Stimulated activated memory B cell treated with anti-CD40 and anti-IgM and Interleukin-4, amounts not matched to agents 10 μg/mL and 1 μg/mL and 100 μg/mL, for 72 hours (primary cell): ENCODE results near the gene DCX.

Experiments
- ATAC-seq: fragments of 150-1000 bp; cut with Tn5 transposase; 2 replicates; pipeline ENCODE4 v1.10.0; 2021
- H3K27ac Mint-ChIP-seq: one replicate; pipeline ENCODE4 v1.8.0; 2022; ENCODE audit warnings: mild to moderate bottlenecking, mixed read lengths
- H3K27me3 Mint-ChIP-seq: one replicate; pipeline ENCODE4 v1.8.0; 2022; ENCODE audit warnings: mixed read lengths
- H3K36me3 Mint-ChIP-seq: one replicate; pipeline ENCODE4 v1.8.0; 2022; ENCODE audit warnings: mixed read lengths
- H3K4me1 Mint-ChIP-seq: one replicate; pipeline ENCODE4 v1.8.0; 2022; ENCODE audit warnings: mixed read lengths
- H3K4me3 Mint-ChIP-seq: one replicate; pipeline ENCODE4 v1.8.0; 2022; ENCODE audit warnings: mild to moderate bottlenecking, moderate library complexity, mixed read lengths
- H3K9me3 Mint-ChIP-seq: one replicate; pipeline ENCODE4 v1.8.0; 2022; ENCODE audit warnings: mixed read lengths

DCX gene

DNA sequence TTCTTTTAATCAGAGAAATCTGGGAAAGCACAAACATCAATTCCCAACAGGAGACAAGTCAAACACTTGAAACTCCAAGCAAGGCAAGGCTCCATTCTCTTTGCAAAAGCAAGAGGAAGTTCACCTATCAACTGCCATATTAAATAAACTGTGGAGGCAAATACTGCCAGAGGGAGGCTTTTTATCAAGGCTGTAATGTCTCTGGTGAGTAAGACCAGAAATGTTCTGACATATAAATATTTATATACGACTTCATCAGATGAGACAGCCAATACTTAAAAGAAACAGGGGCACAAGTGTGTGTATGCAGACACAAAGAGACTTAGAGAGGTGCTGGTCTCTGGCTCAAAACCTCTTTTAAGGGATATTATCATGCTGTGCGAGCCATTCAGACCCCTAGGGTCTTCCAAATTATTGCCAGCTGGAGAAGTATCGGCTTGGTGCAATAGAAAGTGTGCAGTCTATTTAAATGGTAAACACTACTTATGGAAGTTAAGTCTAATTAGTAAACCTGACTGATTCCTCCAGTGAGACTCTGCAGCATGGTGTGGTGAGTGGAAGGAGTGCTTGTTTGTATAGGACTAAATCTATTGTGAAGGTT is 24.4 kb downstream of the DCX start:
- ATAC-seq: no peak
- Mint-ChIP-seq H3K27me3 (no peaks in the 10 kb centered on the region), H3K9me3 (no peaks in the 10 kb centered on the region), H3K27ac (no peak overlapping the region), H3K4me3 (no peak overlapping the region), H3K36me3 (no peaks in the 10 kb centered on the region), H3K4me1 (no peaks in the 10 kb centered on the region)

DNA sequence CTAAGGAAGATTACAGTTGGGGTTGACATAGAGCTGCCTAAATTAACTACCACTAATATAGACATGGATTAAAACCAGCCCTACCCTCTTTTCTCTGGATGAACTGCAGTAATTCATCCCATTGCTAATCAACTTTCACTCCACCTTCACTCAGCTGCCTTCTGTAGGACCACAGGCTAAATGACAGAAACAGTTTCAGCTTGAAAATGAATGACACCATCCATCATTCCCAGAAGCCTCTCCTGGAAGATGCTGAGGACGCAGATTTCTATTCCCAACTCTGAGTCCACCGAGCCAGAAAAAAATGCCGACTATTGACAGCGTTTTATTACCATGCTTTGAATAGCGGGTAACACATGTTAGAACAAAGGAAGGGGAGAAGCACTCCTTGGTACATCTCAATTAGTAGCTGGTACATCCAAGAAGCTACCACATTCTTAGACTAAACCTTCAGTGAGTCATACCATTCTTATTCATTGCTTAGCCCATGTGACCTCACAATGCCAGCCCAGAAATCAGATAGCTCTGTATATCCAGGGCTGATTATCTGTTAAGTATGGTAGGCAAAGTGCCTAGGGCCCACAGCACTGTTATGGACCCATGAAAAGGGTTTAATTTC is 25.3 kb downstream of the DCX start:
- Mint-ChIP-seq H3K9me3 (no peaks in the 10 kb centered on the region), H3K27me3 (no peaks in the 10 kb centered on the region), H3K27ac (no peak overlapping the region), H3K4me1 (no peaks in the 10 kb centered on the region), H3K36me3 (no peaks in the 10 kb centered on the region), H3K4me3 (no peak overlapping the region)
- ATAC-seq: no peak

DNA sequence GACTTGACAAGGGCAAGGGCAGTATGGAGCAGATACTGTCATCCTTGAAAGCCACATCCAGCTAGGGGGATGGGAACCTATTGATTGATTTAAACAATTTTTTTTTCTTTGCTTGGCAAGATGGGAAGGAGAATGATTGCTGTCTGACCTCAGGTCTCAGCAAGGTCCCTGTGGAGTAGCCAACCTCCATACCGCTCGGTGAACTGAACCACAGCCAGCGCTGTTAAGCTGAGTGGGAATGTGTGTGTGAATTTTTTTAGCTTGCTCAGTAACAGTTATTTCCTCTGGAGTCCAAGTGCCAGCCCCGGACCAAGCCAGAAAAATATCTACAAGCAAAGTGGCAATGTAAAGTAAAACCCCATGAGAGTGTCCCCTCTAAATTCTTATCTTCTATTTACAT is 25.9 kb downstream of the DCX start:
- H3K4me1 Mint-ChIP-seq: no peaks in the 10 kb centered on the region
- H3K27me3 Mint-ChIP-seq: no peaks in the 10 kb centered on the region
- no peaks in the 10 kb centered on the region for H3K9me3 Mint-ChIP-seq
- no peak overlapping the region for H3K4me3 Mint-ChIP-seq
- H3K27ac Mint-ChIP-seq: no peak overlapping the region
- no peak for ATAC-seq
- H3K36me3 Mint-ChIP-seq: no peaks in the 10 kb centered on the region

DNA sequence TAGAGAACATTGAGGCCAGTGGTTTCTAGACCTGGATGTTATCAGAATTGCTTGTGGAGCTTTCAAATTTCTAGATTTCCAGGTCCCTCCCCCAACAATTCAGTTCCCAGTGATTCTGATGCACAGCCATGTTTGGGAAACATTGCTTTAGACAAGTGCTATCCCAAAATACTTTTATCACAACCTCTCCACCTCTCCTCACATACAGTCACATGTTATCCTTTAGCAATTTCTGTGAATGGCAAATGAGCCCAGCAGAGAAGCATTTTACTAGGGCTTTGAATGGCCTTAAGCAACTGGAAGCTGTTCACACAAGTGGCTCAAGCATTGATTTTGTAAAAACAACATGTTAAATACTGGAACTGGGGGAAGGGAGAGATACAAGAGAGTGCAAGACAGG is 29.7 kb downstream of the DCX start:
- Mint-ChIP-seq H3K27me3 (no peaks in the 10 kb centered on the region), H3K4me3 (no peak overlapping the region), H3K9me3 (no peaks in the 10 kb centered on the region), H3K27ac (no peak overlapping the region), H3K36me3 (no peaks in the 10 kb centered on the region), H3K4me1 (no peaks in the 10 kb centered on the region)
- no peak for ATAC-seq

DNA sequence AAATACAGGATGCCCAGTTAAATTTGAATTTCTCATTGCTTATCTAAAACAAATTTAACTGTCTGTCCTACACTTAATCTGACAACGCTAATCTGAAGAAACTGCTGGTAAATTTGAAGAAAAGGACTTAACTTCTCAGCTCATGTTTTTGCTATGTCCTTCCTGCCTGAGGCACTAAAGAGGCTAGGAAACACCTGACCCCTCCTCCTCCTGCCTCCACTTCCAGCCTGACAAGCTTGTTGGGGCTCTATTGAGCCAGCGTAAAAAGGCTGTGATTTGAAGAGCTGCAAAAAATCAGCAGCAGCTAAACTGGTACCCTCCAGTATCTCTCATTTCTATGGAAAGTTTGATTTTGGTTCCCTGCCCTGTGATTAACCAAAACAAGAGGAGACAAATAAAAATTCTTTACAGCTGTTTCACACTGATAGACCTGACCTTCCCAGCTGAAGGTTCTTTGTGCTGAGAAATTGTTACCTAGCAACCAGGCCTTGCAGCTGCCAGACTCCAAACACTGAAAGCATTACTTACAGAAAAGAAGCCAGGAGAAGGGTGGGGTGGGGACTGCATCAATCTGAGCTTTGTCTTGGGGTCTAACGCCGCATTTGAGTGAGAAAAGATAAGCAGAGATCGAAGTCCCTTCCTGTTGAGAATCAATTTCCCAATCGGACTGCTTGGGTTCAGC is 35.0 kb downstream of the DCX start:
- H3K27me3 Mint-ChIP-seq: no peaks in the 10 kb centered on the region
- no peaks in the 10 kb centered on the region for H3K4me1 Mint-ChIP-seq
- H3K27ac Mint-ChIP-seq: no peak overlapping the region
- no peak for ATAC-seq
- no peak overlapping the region for H3K4me3 Mint-ChIP-seq
- no peaks in the 10 kb centered on the region for H3K36me3 Mint-ChIP-seq
- H3K9me3 Mint-ChIP-seq: no peaks in the 10 kb centered on the region

DNA sequence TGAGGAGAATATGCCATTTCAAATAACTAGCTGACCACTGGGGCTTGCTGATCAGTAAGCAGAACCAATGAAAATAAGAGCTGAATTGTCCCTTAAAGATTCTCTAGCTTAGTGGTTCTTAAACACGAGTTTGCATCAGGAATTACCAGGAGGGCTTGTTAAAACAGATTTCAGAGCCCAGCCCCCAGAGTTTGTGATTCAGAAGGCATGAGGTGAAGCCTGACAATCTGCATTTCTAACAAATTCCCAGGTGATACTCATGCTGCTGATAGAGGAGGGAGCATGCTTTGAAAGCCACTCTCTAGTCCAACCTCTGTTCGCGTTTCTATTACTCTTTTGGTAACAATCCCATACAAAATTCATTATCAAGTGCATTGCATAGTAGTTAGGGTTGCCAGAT is 35.5 kb downstream of the DCX start:
- Mint-ChIP-seq H3K27me3 (no peaks in the 10 kb centered on the region), H3K27ac (no peak overlapping the region), H3K9me3 (no peaks in the 10 kb centered on the region), H3K4me1 (no peaks in the 10 kb centered on the region), H3K4me3 (no peak overlapping the region), H3K36me3 (no peaks in the 10 kb centered on the region)
- no peak for ATAC-seq

DNA sequence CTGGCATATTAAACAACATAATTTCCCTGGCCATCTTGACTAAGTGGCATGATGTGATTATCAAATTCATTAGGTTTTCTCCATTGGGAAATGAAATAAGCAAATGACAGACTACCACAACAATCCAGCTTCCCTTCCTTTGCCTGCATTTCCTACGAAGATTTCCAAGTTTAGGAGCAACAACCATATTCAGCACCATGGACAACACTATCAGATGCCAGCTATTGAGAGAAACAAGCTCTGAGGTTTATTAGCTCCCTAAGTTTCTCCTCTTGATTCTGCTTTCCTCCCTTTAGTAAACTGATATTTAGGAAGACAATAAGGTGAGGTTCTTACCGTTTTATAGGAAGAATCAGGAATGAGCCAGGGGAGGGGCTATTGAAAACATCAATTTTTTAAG is 36.2 kb downstream of the DCX start:
- ATAC-seq: no peak
- Mint-ChIP-seq H3K27me3 (no peaks in the 10 kb centered on the region), H3K4me3 (no peak overlapping the region), H3K27ac (no peak overlapping the region), H3K9me3 (no peaks in the 10 kb centered on the region), H3K4me1 (no peaks in the 10 kb centered on the region), H3K36me3 (no peaks in the 10 kb centered on the region)

DNA sequence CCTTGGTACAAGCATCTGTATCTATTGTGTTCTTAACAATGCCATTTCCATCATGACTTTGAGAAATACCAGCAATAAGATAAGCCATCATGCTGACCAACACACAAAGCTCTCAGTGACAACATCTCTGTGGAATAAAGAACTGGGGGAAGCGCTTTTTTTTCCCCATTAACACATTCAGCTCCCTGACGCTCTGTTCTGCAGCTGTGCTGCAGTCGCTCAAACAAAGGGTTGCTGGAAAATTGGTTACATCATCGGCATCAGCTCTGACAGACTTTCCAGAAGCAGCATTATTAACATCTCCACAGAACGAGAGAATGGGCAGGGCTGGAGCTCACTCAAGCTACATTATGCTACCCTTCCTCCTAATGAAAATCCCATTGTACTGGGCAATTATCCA is 39.9 kb downstream of the DCX start:
- no peaks in the 10 kb centered on the region for H3K27me3 Mint-ChIP-seq
- no peak overlapping the region for H3K4me3 Mint-ChIP-seq
- H3K27ac Mint-ChIP-seq: no peak overlapping the region
- no peaks in the 10 kb centered on the region for H3K4me1 Mint-ChIP-seq
- H3K9me3 Mint-ChIP-seq: no peaks in the 10 kb centered on the region
- no peaks in the 10 kb centered on the region for H3K36me3 Mint-ChIP-seq
- ATAC-seq: no peak

DNA sequence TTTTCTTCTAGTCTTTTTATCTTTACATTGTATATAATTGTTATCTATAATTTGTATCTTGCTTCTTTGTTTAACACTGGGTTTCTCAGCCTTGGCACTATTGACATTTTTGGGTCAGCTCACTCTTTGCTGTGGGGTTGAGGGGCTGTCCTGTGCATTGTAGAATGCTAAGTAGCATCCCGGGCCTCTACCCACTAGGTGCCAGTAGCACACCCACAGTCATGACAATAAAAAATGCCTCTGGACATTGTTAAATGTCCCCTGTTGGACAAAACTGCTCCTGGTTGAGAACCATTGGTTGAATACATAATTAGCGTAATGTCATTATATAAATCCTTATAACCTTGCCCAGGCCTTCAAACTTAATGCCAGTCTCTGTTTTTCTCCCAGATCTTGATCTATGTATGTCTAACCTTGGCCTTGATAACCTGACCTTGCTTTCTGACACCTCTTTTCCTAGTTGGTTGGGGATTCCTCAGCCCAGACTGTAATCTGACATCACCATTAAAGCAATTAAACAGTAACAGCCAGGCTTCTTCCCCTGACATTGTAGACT is 46.1 kb downstream of the DCX start:
- no peak overlapping the region for H3K4me3 Mint-ChIP-seq
- no peaks in the 10 kb centered on the region for H3K4me1 Mint-ChIP-seq
- H3K36me3 Mint-ChIP-seq: no peaks in the 10 kb centered on the region
- no peaks in the 10 kb centered on the region for H3K9me3 Mint-ChIP-seq
- no peaks in the 10 kb centered on the region for H3K27me3 Mint-ChIP-seq
- H3K27ac Mint-ChIP-seq: no peak overlapping the region
- ATAC-seq: no peak

DNA sequence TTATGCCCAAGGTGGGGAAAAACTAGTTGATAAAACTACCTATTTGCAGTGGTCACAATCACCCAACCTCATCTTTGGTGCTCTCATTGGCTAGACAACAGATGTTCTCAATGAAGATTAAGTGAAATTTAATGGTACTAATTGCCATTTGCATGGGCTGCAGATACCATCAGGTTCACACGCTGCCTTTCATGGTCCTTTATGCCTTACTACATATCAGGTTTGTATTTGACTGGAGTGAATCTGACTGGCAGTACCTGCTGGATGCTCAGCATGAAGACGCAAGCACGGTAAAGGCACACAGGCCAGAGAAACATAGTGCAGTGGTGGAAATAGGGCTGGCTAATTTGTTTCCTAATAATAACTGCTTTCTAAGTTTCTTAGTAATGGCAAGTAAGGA is 48.3 kb downstream of the DCX start:
- Mint-ChIP-seq H3K27me3 (no peaks in the 10 kb centered on the region), H3K36me3 (no peaks in the 10 kb centered on the region), H3K4me1 (no peaks in the 10 kb centered on the region), H3K27ac (no peak overlapping the region), H3K9me3 (no peaks in the 10 kb centered on the region), H3K4me3 (no peak overlapping the region)
- no peak for ATAC-seq

DNA sequence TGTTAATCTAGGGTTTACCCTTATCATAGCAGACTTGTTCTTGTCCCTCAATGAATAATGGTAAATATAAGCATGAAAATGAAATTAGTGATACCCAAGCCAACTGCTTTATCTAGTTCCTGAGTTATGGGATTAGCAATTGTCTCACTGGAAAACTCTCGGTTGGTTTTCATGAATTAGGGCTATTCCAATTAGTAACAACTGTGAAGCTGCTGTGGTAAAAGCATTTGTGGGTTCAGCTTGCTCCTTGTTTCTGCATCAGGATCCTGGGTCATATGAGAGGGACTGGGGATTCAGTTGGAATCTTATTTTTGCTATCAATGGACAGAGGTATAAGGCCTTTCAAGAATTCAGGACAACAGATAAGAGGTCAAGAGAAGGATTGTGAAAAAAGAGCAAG is 50.2 kb downstream of the DCX start:
- H3K27ac Mint-ChIP-seq: no peak overlapping the region
- H3K4me3 Mint-ChIP-seq: no peak overlapping the region
- no peak for ATAC-seq
- H3K9me3 Mint-ChIP-seq: no peaks in the 10 kb centered on the region
- H3K27me3 Mint-ChIP-seq: no peaks in the 10 kb centered on the region
- H3K4me1 Mint-ChIP-seq: no peaks in the 10 kb centered on the region
- H3K36me3 Mint-ChIP-seq: no peaks in the 10 kb centered on the region

DNA sequence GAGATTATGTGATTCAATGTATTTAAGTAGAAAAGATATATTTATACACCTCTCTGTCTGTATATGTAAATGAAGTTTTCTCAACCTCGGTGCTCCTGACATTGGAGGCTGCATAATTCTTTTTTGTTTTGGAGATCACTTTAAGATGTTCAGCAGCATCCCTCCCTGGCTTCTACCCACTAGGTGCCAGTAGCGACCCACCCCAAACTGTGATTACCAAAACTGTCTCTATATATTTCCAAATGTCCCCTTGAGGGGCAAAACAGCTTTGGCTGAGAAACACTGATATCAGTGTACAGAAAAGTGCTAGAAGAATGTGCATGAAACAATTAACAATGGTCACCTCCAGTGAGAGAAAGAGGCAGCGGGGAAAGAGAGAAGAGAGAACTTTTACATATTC is 51.2 kb downstream of the DCX start:
- H3K4me3 Mint-ChIP-seq: no peak overlapping the region
- ATAC-seq: no peak

DNA sequence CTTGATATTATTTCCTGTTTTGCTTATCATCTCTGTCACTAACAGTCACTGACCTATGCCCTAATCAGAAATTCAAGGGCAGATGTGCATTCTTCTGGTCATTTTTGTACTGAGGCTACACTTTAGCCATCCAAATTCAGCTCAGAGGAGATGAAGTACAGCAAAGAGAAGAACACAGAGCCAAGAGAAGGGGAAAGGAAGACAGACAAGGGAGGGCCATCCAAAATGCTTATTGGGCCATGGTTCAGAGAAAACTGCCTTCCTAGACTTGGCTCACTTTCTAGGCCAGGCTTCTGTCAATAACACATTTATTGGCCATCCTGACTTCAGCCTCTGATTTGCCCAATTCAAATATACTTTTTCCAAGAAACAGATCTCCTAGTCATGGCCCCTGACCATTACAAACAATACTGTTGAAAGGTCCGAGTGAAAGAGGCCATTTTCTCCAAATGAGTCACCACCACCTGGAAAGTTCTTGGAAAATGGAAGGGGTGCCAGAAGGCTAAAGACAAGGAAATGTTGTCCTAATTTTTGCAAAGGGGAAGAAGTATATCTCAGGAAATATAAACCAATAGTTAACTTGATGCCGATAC is 56.4 kb downstream of the DCX start:
- H3K4me3 Mint-ChIP-seq: no peak overlapping the region
- no peak for ATAC-seq
- H3K27me3 Mint-ChIP-seq: no peaks in the 10 kb centered on the region
- no peak overlapping the region for H3K27ac Mint-ChIP-seq
- H3K4me1 Mint-ChIP-seq: no peaks in the 10 kb centered on the region
- H3K36me3 Mint-ChIP-seq: no peaks in the 10 kb centered on the region
- no peaks in the 10 kb centered on the region for H3K9me3 Mint-ChIP-seq

More for the DNA sequence above, 51.2 kb downstream of the DCX start:
- Mint-ChIP-seq H3K4me1 (no peaks in the 10 kb centered on the region), H3K9me3 (no peaks in the 10 kb centered on the region), H3K36me3 (no peaks in the 10 kb centered on the region), H3K27me3 (no peaks in the 10 kb centered on the region), H3K27ac (no peak overlapping the region)

DNA sequence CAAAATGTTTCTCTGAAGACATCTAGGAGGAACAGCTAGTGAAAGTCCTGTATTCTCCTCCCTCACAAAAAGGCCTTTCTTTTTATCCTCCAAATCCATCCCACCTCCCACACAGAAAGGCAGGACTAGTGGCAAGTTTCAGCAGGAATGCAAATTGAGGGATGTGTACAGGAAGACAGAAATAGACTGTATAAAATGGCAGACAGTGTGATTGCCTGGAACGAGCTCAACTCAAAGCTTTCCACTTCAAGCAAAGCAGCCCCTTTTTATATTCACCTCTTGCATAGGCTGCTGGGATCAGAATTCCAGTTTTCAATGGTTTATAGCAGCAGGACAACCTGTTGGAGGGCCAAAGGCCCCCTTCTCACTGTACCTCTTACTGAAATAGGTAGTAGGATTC is 57.5 kb downstream of the DCX start:
- H3K36me3 Mint-ChIP-seq: no peaks in the 10 kb centered on the region
- no peaks in the 10 kb centered on the region for H3K27me3 Mint-ChIP-seq
- ATAC-seq: no peak
- no peak overlapping the region for H3K4me3 Mint-ChIP-seq
- no peaks in the 10 kb centered on the region for H3K4me1 Mint-ChIP-seq
- no peak overlapping the region for H3K27ac Mint-ChIP-seq
- H3K9me3 Mint-ChIP-seq: no peaks in the 10 kb centered on the region

DNA sequence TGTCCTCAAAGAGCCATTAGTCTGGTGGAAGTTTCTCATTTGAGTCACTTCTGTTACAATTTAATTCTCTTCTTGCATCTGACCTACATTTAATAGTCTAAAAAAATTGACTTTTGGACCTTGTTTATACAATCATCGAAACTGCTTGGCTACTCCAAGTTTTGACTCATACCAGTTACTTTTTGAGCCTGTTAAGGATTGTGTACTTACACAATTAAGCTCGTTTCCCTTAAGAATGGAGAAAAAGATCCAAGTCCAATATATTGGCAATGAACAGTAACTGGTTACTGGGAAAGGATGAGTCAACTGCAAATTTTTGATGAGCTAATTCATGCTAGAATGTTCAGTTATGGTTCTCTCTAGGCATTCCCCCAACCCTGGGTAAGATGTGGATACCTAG is 58.2 kb downstream of the DCX start:
- Mint-ChIP-seq H3K4me1 (no peaks in the 10 kb centered on the region), H3K9me3 (no peaks in the 10 kb centered on the region), H3K27me3 (no peaks in the 10 kb centered on the region), H3K4me3 (no peak overlapping the region), H3K27ac (no peak overlapping the region), H3K36me3 (no peaks in the 10 kb centered on the region)
- ATAC-seq: no peak

DNA sequence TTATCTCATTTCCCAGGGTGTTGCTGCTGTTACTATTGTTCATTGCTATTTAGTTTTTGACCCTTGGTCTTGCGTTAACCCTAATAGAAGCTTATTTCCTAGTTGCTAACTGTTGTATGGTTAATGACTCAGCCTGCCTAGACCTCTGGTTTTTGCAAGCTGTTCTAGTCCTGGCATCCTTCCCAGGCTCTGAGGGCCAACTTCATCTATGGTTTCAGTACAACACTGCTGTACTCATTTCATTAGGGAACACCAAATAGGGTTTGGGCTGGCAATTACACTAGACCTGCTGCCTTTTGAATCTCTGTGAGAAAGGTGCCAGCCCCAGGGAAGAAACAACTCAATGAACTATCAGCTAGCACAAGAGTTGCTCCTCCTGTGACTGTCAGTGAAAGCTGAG is 59.6 kb downstream of the DCX start:
- no peak overlapping the region for H3K27ac Mint-ChIP-seq
- H3K36me3 Mint-ChIP-seq: no peaks in the 10 kb centered on the region
- H3K27me3 Mint-ChIP-seq: no peaks in the 10 kb centered on the region
- ATAC-seq: no peak
- no peaks in the 10 kb centered on the region for H3K4me1 Mint-ChIP-seq
- no peak overlapping the region for H3K4me3 Mint-ChIP-seq
- no peaks in the 10 kb centered on the region for H3K9me3 Mint-ChIP-seq
